NOMO-1 (cell line): ENCODE measurements around the gene KLHL11.
"Not testable (repeated sequence)": the region's sequence is repeated elsewhere in the genome, so short reads cannot be mapped to it uniquely, and the experiment has no call there.

Source experiments
- DNase-seq, 2 experiments: peaks; one replicate each; lab custom pipeline; 2025; ENCODE audit not compliant: unreplicated experiment in 2 of 2; lab: John Stamatoyannopoulos, UW

KLHL11 gene

DNA sequence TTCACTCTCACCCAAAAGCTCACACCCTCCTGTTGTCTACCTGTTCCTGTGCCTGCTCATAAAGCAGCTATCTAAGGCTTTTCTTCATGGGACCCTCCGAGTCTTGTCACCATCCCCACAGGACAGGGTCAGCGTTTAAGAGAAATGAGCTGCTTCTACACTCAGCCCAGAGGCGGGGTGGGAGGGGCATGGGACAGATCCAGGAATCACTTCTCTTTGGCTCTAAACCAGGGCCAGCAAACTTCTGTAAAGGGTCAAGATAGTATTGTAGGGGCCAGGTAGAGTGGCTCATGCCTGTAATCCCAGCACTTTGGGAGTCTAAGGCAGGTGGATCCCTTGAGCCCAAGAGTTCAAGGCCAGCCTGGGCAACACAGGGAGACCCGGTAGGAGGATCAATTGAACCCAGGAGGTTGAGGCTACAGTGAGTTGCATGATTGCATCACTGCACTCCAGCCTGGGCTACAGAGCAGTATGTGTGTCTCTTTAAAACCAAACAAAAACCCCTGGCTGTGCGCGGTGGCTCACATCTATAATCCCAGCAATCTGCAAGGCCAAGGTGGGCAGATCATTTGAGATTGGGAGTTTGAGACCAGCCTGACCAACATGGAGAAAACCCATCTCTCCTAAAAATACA, 23.2 kb upstream of the KLHL11 start:
- no peak for DNase-seq

DNA sequence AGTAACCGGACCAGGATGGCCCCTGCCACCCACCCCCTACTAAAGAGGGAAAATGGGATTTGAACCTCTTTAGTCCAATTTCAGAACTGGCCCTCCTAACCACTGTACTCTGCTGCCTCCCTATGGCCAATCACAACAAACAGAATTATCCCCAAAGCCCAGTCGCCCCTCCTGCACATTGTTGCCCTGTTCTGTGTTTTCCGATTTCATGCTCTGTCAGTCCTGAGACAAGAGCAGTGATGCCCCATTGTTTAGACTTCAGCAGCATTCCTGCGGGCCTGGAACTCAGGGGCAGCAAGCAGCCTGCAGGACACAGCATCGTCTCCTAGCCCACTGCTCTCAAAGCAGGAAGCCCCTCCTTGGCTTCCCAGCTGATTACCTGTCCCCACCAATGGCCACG, 20.5 kb upstream of the KLHL11 start:
- no peak for DNase-seq

- DNase-seq, result no peak
Measured at GRCh38 chr17:41882756-41883155, 17.5 kb upstream of the KLHL11 start.

- no peak for DNase-seq
Measured at GRCh38 chr17:41880130-41880529, 14.9 kb upstream of the KLHL11 start.

GRCh38 chr17:41874293-41874670, 9.1 kb upstream of the KLHL11 start:
- DNase-seq, result not testable (repeated sequence)

- no peak for DNase-seq
Measured at GRCh38 chr17:41873559-41874292, 8.5 kb upstream of the KLHL11 start.

GRCh38 chr17:41871789-41872188, 6.6 kb upstream of the KLHL11 start:
- DNase-seq, result no peak

DNA sequence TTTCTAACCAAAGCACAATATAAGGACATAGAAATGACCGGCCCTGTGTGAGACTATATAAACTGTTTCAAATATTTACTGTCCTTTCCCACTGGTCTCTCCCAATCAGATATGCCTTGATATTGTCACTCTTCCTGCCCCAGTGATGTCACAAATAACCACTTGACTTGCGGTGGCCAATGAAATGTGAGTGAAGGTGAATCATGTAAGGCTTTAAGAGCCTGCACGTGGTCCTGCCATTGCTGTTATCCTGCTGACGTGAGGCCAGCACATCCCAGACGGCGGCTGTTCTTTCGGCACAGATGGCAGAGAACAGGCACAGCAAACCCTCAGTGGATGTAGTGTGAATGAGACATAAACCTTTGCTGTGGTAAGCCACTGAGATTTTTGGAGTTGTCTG, 5.4 kb upstream of the KLHL11 start:
- DNase-seq, result no peak

GRCh38 chr17:41870097-41870496, 4.9 kb upstream of the KLHL11 start:
- DNase-seq, result no peak

GRCh38 chr17:41869426-41869825, 4.2 kb upstream of the KLHL11 start:
- DNase-seq, result no peak

- DNase-seq, result no peak
Measured at GRCh38 chr17:41868568-41868967, 3.3 kb upstream of the KLHL11 start.

- DNase-seq, result no peak
Measured at GRCh38 chr17:41865596-41865893, 322 bp upstream of the KLHL11 start.

GRCh38 chr17:41864498-41864835, 756 bp downstream of the KLHL11 start:
- DNase-seq, result peak in 1 of 2 experiments; percentile 28

DNA sequence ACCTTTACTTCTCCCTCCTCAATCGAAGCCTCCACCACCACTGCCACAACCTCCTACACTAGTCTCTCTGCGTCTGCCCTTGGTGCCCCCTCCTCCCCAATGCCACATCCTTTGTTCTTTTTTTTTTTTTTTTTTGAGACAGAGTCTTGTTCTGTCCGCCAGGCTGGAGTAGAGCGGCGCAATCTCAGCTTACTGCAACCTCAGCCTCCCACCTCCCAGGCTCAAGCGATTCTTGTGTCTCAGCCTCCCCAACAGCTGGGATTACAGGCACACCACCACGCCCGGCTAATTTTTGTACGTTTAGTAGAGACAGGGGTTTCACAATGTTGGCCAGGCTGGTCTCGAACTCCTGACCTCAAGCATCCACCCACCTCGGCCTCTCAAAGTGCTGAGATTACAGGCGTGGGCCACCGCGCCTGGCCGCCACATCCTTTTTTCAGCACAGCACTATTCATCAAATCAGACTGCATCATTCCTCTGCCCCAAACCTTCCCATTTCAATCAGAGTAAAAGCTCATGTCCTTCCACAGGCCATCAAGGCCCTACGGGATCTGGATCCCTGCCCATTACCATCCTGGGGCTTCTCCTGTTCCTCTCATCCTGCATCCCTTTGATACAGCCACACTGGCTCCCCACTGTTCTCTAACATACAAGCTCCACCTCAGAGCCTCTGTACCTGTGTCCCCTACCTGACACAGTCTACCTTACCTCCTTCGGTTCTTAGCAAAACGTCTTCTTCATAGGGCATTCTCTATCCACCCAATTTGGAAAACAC, 2.0 kb downstream of the KLHL11 start:
- DNase-seq, result no peak

GRCh38 chr17:41860254-41860931, 4.8 kb downstream of the KLHL11 start:
- DNase-seq, result no peak

DNA sequence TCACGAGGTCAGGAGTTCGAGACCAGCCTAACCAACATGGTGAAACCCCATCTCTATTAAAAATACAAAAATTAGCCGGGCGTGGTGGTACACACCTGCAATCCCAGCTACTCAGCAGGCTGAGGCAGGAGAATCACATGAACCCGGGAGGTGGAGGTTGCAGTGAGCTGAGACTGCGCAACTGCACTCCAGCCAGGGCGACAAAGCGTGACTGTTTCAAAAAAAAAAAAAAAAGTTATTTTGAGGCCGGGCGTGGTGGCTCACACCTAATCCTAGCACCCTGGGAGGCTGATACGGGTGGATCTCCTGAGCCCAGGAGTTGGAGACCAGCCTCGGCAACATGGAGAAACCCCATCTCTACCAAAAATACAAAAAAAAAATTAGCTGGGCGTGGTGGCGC, 13.8 kb downstream of the KLHL11 start:
- not testable (repeated sequence) for DNase-seq

DNA sequence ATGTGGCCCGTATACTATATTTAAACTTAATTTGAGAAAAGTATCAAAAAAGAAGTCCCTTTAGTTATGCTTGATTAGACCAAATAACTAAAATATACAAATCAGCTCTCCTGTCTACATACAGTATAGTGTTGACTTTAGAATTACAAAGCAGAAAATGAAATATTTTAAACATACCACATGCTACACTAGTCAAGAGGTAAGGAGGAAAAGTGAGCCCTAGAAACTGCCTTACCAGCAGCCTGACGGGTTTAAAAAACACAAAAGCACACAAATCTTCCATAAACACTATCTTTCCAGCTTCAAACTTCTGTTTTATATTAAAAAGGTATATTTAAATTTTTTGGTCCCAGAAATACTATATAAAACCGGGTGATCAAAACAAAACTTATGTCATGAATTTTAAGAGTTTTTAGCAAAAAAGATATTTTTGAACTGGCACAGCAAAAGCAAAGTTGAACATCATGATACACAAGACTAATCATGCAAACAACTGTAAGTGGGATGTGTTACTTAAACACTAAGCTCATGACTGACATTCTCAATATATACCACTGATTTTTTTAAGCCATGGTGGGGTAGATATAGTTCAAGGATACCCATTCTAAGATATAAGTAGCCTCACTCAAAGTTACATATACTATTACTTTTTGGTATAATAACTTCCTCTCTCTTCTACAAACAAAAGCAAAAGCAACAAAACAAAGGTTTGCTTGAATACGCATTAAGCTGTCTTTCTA, 15.8 kb downstream of the KLHL11 start:
- no peak for DNase-seq

- no peak for DNase-seq
Measured at GRCh38 chr17:41848788-41849187, 16.4 kb downstream of the KLHL11 start.

- DNase-seq, result no peak
Measured at GRCh38 chr17:41844971-41845370, 20.3 kb downstream of the KLHL11 start.

DNA sequence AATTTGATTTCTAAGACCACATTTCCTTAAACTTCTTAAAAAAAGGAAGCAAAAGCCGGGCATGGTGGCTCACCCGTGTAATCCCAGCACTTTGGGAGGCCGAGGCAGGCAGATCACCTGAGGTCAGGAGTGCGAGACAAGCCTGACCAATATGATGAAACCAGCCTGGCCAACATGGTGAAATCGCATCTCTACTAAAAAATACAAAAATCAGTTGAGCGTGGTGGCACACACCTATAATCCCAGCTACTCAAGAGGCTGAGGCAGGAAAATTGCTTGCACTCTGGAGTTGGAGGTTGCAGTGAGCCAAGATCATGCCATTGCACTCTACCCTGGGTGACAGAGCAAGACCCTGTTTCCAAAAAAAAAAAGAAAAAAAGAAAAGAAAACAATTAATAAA, 24.4 kb downstream of the KLHL11 start:
- DNase-seq, result not testable (repeated sequence)

GRCh38 chr17:41839448-41839847, 25.8 kb downstream of the KLHL11 start:
- not testable (repeated sequence) for DNase-seq
